Endothelial cell of umbilical vein (primary cell): ENCODE measurements around the gene PCGF6. TPM values are rescaled to one million over a fixed set of nuclear protein-coding genes. Genes with fewer than 3 reads are reported as not detected.

Experiments
- BruUV-seq: library from RNA; stranded (reverse); fragments of 400-500 nt; replicated peaks from 2 replicates; lab custom pipeline; 2021; lab: Mats Ljungman, UMichigan
- CTCF ChIA-PET: fragments of 300-600, 350-600 bp; sonication (Branson Sonifier 250); formaldehyde crosslinking; loops from one replicate; lab custom pipeline; 2021; ENCODE audit warnings: antibody characterized with exemption, inconsistent platforms; lab: Charles Lee
- POLR2A ChIA-PET: fragments of 300-600, 350-600 bp; sonication (Branson Sonifier 250); formaldehyde crosslinking; loops from one replicate; lab custom pipeline; 2021; ENCODE audit warnings: antibody characterized with exemption, inconsistent platforms; lab: Charles Lee
- DNase-seq: peaks from one replicate; pipeline ENCODE4 v3.0.0-alpha.2; 2011; ENCODE audit warnings: low read depth, low spot score
- FAIRE-seq: peaks from 2 replicates; lab custom pipeline; 2011; peaks lifted over from hg19 to GRCh38; lab: Jason Lieb, UNC
- H2AFZ ChIP-seq: 2 replicates; pipeline ENCODE4 v1.6.0; 2012; ENCODE audit warnings: low read depth, low read length, control low read depth, inconsistent platforms
- H3K27ac ChIP-seq: 2 replicates; pipeline ENCODE4 v1.5.1; 2011; ENCODE audit warnings: low read depth, mild to moderate bottlenecking, control low read depth, low read length, moderate library complexity; ENCODE audit not compliant: insufficient read depth
- H3K27me3 ChIP-seq, 2 experiments: 2 replicates each; pipeline versions ENCODE4 v1.6.0 to v1.6.1; 2011; ENCODE audit warnings: low read length in 2 of 2, mixed read lengths in 1 of 2; ENCODE audit not compliant: control insufficient read depth in 2 of 2, insufficient read depth in 2 of 2
- H3K36me3 ChIP-seq, 2 experiments: 2 replicates in 1 of 2; 3 replicates in 1 of 2; pipeline ENCODE4 v1.5.1; 2011; ENCODE audit warnings: low read length in 2 of 2, mild to moderate bottlenecking in 1 of 2, moderate library complexity in 1 of 2; ENCODE audit not compliant: control insufficient read depth in 2 of 2, insufficient read depth in 2 of 2; ENCODE audit errors: extremely low read depth in 1 of 2
- H3K4me1 ChIP-seq: 3 replicates; pipeline ENCODE4 v1.5.1; 2011; ENCODE audit warnings: mild to moderate bottlenecking, low read length; ENCODE audit not compliant: control insufficient read depth, insufficient read depth; ENCODE audit errors: extremely low read depth
- H3K4me2 ChIP-seq: 2 replicates; pipeline ENCODE4 v1.6.1; 2011; ENCODE audit warnings: low read length, control low read depth, mixed read lengths; ENCODE audit not compliant: insufficient read depth
- H3K4me3 ChIP-seq, 3 experiments: fragments of 200-600 bp in 1 of 3; sonication (generic), shearing (Covaris generic) in 1 of 3; replicated peaks in 1 of 3; 2 replicates each; pipeline ENCODE4 v1.5.1; 2011 to 2016; ENCODE audit warnings: control low read depth in 3 of 3, low read length in 3 of 3, mild to moderate bottlenecking in 2 of 3, inconsistent platforms in 1 of 3, low read depth in 1 of 3, moderate library complexity in 1 of 3; ENCODE audit not compliant: insufficient read depth in 1 of 3
- H3K79me2 ChIP-seq: 2 replicates; pipeline ENCODE4 v1.6.0; 2012; ENCODE audit warnings: low read length, inconsistent platforms; ENCODE audit not compliant: control insufficient read depth, insufficient read depth
- H3K9ac ChIP-seq: replicated peaks from 2 replicates; pipeline ENCODE3; 2011; ENCODE audit warnings: low read length, control low read depth; ENCODE audit not compliant: insufficient read depth; ENCODE audit errors: extremely low read depth
- H3K9me1 ChIP-seq: replicated peaks from 3 replicates; pipeline ENCODE4 v1.6.0; 2011; ENCODE audit warnings: mild to moderate bottlenecking, low read length; ENCODE audit not compliant: control insufficient read depth, insufficient read depth; ENCODE audit errors: extremely low read depth
- H3K9me3 ChIP-seq: replicated peaks from 2 replicates; pipeline ENCODE4 v1.5.1; 2012; ENCODE audit warnings: low read length, inconsistent platforms; ENCODE audit not compliant: control insufficient read depth, insufficient read depth
- H4K20me1 ChIP-seq: replicated peaks from 2 replicates; pipeline ENCODE3; 2011; ENCODE audit warnings: mild to moderate bottlenecking, low read length; ENCODE audit not compliant: control insufficient read depth, insufficient read depth; ENCODE audit errors: extremely low read depth
- EZH2 ChIP-seq: IDR thresholded peaks from 2 replicates; pipeline ENCODE4 v1.6.1; 2012; ENCODE audit warnings: borderline replicate concordance, low read depth, mild to moderate bottlenecking, moderate library complexity, low read length, inconsistent platforms; ENCODE audit not compliant: severe bottlenecking
- FOS ChIP-seq: IDR thresholded peaks from 2 replicates; pipeline ENCODE4 v1.6.1; 2011; ENCODE audit warnings: mild to moderate bottlenecking, low read length, moderate library complexity, borderline replicate concordance; ENCODE audit not compliant: insufficient read depth
- GATA2 ChIP-seq: IDR thresholded peaks from 2 replicates; pipeline ENCODE4 v1.7.0; 2011; ENCODE audit warnings: low read depth, mild to moderate bottlenecking, moderate library complexity, mixed read lengths, low read length; ENCODE audit not compliant: insufficient read length, insufficient read depth
- JUN ChIP-seq: IDR thresholded peaks from 2 replicates; pipeline ENCODE4 v1.6.1; 2011; ENCODE audit warnings: borderline replicate concordance, low read depth; ENCODE audit not compliant: insufficient read length, insufficient read depth
- MYC ChIP-seq: IDR thresholded peaks from one replicate; pipeline ENCODE4 v1.6.1; 2011; ENCODE audit warnings: mild to moderate bottlenecking, low read depth, low read length
- POLR2A ChIP-seq: IDR thresholded peaks from 2 replicates; pipeline ENCODE4 v1.6.1; 2012; ENCODE audit warnings: low read depth, mild to moderate bottlenecking, control low read depth, low read length
- POLR2AphosphoS5 ChIP-seq: IDR thresholded peaks from 2 replicates; pipeline ENCODE4 v1.6.1; 2012; ENCODE audit warnings: low read depth, mild to moderate bottlenecking, control low read depth, low read length, moderate library complexity; ENCODE audit not compliant: insufficient read depth
- dilution Hi-C: fragments of 300-500 bp; cut with MboI; formaldehyde crosslinking; loops from one replicate; pipeline ENCODE4 v1.15.0; 2019; ENCODE audit warnings: low sequenced_read_pairs; ENCODE audit not compliant: extremely low pct_ligation_motif_present
- intact Hi-C: fragments of 100-400 bp; cut with micrococcal nuclease; formaldehyde crosslinking; loops from one replicate; pipeline ENCODE4 v1.10.0; 2022
- polyA plus RNA-seq, 4 experiments: library from polyadenylated mRNA; depleted of rRNA in 3 of 4; stranded (reverse) in 3 of 4; unstranded in 1 of 4; fragments of >200 nt; gene quantifications; 2 replicates each; pipeline versions ENCODE4 v1.2.1 to v1.2.3, GENCODE V29; 2011 to 2012; ENCODE audit warnings: missing spikeins in 1 of 4
- total RNA-seq: library from RNA; stranded (reverse); gene quantifications from 2 replicates; pipeline ENCODE4 v1.2.3, GENCODE V29; 2021
- TF ChIP-seq, protein P1 (sequence below), 2 donors: IDR thresholded peaks; 1 replicate in 1 of 2; 2 replicates in 1 of 2; pipeline ENCODE4 v1.5.1; 2011; ENCODE audit warnings: low read length in 2 of 2, mild to moderate bottlenecking in 2 of 2, moderate library complexity in 2 of 2, control low read depth in 1 of 2, inconsistent platforms in 1 of 2, low read depth in 1 of 2; ENCODE audit not compliant: insufficient read depth in 1 of 2; ENCODE audit errors: extremely low read depth in 1 of 2
- TF ChIP-seq, protein P2 (sequence below): IDR thresholded peaks from 2 replicates; pipeline ENCODE4 v1.6.1; 2011; ENCODE audit not compliant: insufficient read depth, insufficient read length

The PCGF6 gene
- total and polyA plus RNA-seq, 2 donors (not counting 3 experiments of a cell fraction or from before 2014, with no cell fraction given) = 3.8 to 11.3 TPM

DNA sequence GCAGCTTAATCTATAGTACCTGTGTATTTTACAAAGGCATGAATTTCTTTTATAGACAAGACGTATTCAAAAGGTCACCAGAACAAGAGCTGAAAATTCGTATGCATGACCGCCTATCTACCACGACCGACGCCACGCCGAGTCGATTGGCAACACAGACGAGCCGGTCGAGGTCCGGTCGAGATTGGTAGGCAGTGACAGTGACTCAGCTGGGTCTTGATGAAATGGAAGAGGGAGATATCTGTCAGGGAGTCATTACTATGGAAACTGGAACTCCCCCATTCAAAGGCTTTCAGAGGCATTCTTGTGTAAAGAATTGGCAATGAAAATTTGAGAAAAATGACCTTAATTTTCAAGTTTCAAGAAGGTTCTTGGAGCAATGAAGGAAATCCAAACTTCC is 43.2 kb upstream of the PCGF6 start:
- dilution Hi-C loops (no loop called here), intact Hi-C loops (no loop called here)
- no peak overlapping the region for H3K4me3 ChIP-seq
- no peak overlapping the region for H3K27ac ChIP-seq
- H3K9me3 ChIP-seq = no peaks in the 10 kb centered on the region
- H3K4me2 ChIP-seq = no peak overlapping the region
- FAIRE-seq (no peak), DNase-seq (no peak)
- H3K9ac ChIP-seq = no peak overlapping the region
- no peaks in the 10 kb centered on the region for H4K20me1 ChIP-seq
- H3K27me3 ChIP-seq = no peaks in the 10 kb centered on the region
- TF ChIP-seq MYC (no peak), FOS (no peak), JUN (no peak), EZH2 (no peak), POLR2A (no peak), POLR2AphosphoS5 (no peak), GATA2 (no peak)
- TF ChIP-seq, protein P1, sequence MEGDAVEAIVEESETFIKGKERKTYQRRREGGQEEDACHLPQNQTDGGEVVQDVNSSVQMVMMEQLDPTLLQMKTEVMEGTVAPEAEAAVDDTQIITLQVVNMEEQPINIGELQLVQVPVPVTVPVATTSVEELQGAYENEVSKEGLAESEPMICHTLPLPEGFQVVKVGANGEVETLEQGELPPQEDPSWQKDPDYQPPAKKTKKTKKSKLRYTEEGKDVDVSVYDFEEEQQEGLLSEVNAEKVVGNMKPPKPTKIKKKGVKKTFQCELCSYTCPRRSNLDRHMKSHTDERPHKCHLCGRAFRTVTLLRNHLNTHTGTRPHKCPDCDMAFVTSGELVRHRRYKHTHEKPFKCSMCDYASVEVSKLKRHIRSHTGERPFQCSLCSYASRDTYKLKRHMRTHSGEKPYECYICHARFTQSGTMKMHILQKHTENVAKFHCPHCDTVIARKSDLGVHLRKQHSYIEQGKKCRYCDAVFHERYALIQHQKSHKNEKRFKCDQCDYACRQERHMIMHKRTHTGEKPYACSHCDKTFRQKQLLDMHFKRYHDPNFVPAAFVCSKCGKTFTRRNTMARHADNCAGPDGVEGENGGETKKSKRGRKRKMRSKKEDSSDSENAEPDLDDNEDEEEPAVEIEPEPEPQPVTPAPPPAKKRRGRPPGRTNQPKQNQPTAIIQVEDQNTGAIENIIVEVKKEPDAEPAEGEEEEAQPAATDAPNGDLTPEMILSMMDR (IDR thresholded peaks at IDR 0.05; ENCODE audit: extremely low read depth in 1 of 2, insufficient read depth in 1 of 2, low read depth in 1 of 2, low read length in 2 of 2) = no peak
- TF ChIP-seq, protein P2, sequence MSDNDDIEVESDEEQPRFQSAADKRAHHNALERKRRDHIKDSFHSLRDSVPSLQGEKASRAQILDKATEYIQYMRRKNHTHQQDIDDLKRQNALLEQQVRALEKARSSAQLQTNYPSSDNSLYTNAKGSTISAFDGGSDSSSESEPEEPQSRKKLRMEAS = no peak
- no peaks in the 10 kb centered on the region for H3K9me1 ChIP-seq
- peaks cover 2 to 6% of the 10 kb centered on the region in 2 experiments for H3K36me3 ChIP-seq
- peaks cover 58% of the 10 kb centered on the region for H3K79me2 ChIP-seq
- ChIA-PET POLR2A (no interaction called here), CTCF (interaction anchor here (2.5 kb wide), 1 partner anchor 26 kb away, joined by 5 read pairs; no protein-coding TSS in a partner anchor)
- BruUV-seq = no TSS peak
- H3K4me1 ChIP-seq = peaks cover 16% of the 10 kb centered on the region
- no peak overlapping the region for H2AFZ ChIP-seq
